Fibroblast of pulmonary artery (primary cell): ENCODE results near the gene SOCS6.

Experiments
- DNase-seq: peaks from one replicate; pipeline ENCODE4 v3.0.0-alpha.2; 2010; ENCODE audit warnings: low read depth
- H3K4me3 ChIP-seq: replicated peaks from 2 replicates; pipeline ENCODE4 v1.5.1; 2011; ENCODE audit warnings: low read depth, mild to moderate bottlenecking, control low read depth, low read length, moderate library complexity
- CTCF ChIP-seq: IDR thresholded peaks from 2 replicates; pipeline ENCODE4 v1.5.1; 2011; ENCODE audit warnings: mild to moderate bottlenecking, control low read depth, low read length, inconsistent platforms; ENCODE audit errors: missing control alignments

Gene SOCS6

GRCh38 chr18:70321616-70322015, 32.8 kb downstream of the SOCS6 start:
- H3K4me3 ChIP-seq = no peak overlapping the region
- no peak for TF ChIP-seq CTCF

GRCh38 chr18:70322385-70322784, 33.5 kb downstream of the SOCS6 start:
- no peak for DNase-seq
- TF ChIP-seq CTCF = no peak
- no peak overlapping the region for H3K4me3 ChIP-seq

More at GRCh38 chr18:70321616-70322015, 32.8 kb downstream of the SOCS6 start:
- DNase-seq = no peak

- TF ChIP-seq CTCF = no peak
- DNase-seq = peak; percentile 35
- H3K4me3 ChIP-seq = no peak overlapping the region
These were observed 34.1 kb downstream of the SOCS6 start for GRCh38 chr18:70322928-70323327.

- DNase-seq = no peak
- TF ChIP-seq CTCF = no peak
- H3K4me3 ChIP-seq = no peak overlapping the region
These were observed 36.1 kb downstream of the SOCS6 start for GRCh38 chr18:70324897-70325296.

- no peak for DNase-seq
- TF ChIP-seq CTCF = no peak
- no peak overlapping the region for H3K4me3 ChIP-seq
These were observed 37.4 kb downstream of the SOCS6 start for GRCh38 chr18:70326255-70326654.

GRCh38 chr18:70328169-70328568, 39.3 kb downstream of the SOCS6 start:
- no peak for TF ChIP-seq CTCF
- DNase-seq = no peak
- H3K4me3 ChIP-seq = no peak overlapping the region

- TF ChIP-seq CTCF = no peak
- DNase-seq = peak; percentile 13
These were observed 40.2 kb downstream of the SOCS6 start for GRCh38 chr18:70329071-70329470.

More at GRCh38 chr18:70329071-70329470, 40.2 kb downstream of the SOCS6 start:
- H3K4me3 ChIP-seq = no peak overlapping the region
